Umbilical cord (tissue), 1 donor: ENCODE data around the gene SELENOO. TPM values are rescaled to one million over a fixed set of nuclear protein-coding genes. Genes with fewer than 3 reads are reported as not detected.

Experiments used
- total RNA-seq: library from RNA; depleted of rRNA; stranded (reverse); fragments of >200 nt; gene quantifications from one replicate; pipeline ENCODE4 v1.2.3, GENCODE V29; 2014; ENCODE audit warnings: low replicate concordance; ENCODE audit not compliant: insufficient read depth

Gene SELENOO
- total RNA-seq, 1 donor from 2014 or later, result 6.3 TPM

Other genes with a start within 250 kb of the SELENOO start
- gene PIM3, start 240.2 kb upstream of the SELENOO start, total RNA-seq, result 11.6 TPM
- gene IL17REL, start 188.2 kb upstream of the SELENOO start, total RNA-seq, result not detected
- not detected for gene TTLL8, start 142.7 kb upstream of the SELENOO start, total RNA-seq
- gene MLC1, start 115.6 kb upstream of the SELENOO start, total RNA-seq, result 0.24 TPM
- gene MOV10L1, start 111.0 kb upstream of the SELENOO start, total RNA-seq, result 4.8 TPM
- gene PANX2, start 30.3 kb upstream of the SELENOO start, total RNA-seq, result 0.96 TPM
- gene TRABD, start 15.1 kb upstream of the SELENOO start, total RNA-seq, result 20.5 TPM
- gene TUBGCP6, start 44.0 kb downstream of the SELENOO start, total RNA-seq, result 30.3 TPM
- gene HDAC10, start 50.3 kb downstream of the SELENOO start, total RNA-seq, result 35.6 TPM
- gene MAPK12, start 60.7 kb downstream of the SELENOO start, total RNA-seq, result 21.4 TPM
- gene MAPK11, start 69.4 kb downstream of the SELENOO start, total RNA-seq, result 4.3 TPM
- gene PLXNB2, start 106.6 kb downstream of the SELENOO start, total RNA-seq, result 86.2 TPM
- 1.4 TPM for gene DENND6B, start 126.0 kb downstream of the SELENOO start, total RNA-seq
- 43.8 TPM for gene PPP6R2, start 142.3 kb downstream of the SELENOO start, total RNA-seq